ENCODE measurements around the gene MACROD2.

The MACROD2 gene

DNA sequence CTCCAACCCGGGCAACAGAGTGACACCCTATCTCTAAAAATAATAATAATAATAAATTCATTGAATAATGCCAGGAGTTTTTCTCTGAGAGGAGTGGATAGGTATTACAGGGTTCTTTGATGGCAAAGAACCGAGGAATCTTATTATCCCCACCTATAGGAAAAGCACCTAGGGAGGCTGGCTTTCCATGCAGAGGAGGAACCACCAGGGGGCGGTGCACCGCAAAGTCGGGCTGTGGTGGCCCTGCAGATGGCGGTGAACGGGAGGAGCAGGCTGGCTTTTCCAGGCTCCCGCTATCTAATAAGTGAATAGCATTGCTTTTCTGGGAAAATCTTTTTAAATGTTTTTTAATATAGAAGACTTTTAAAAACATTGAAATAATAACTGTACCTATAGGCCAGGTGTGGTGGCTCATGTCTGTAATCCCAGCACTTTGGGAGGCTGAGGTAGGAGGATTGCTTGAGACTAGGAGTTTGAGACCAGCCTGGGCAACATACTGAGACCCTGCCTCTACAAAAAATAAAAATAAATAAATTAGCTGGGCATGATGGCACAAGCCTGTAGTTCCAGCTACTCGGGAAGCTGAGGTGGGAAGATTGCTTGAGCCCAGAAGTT is 1713.8 kb downstream of the MACROD2 start:
- FAIRE-seq: no peak
- TF ChIP-seq, protein P1, sequence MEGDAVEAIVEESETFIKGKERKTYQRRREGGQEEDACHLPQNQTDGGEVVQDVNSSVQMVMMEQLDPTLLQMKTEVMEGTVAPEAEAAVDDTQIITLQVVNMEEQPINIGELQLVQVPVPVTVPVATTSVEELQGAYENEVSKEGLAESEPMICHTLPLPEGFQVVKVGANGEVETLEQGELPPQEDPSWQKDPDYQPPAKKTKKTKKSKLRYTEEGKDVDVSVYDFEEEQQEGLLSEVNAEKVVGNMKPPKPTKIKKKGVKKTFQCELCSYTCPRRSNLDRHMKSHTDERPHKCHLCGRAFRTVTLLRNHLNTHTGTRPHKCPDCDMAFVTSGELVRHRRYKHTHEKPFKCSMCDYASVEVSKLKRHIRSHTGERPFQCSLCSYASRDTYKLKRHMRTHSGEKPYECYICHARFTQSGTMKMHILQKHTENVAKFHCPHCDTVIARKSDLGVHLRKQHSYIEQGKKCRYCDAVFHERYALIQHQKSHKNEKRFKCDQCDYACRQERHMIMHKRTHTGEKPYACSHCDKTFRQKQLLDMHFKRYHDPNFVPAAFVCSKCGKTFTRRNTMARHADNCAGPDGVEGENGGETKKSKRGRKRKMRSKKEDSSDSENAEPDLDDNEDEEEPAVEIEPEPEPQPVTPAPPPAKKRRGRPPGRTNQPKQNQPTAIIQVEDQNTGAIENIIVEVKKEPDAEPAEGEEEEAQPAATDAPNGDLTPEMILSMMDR (IDR thresholded peaks at IDR 0.05; ENCODE audit: insufficient read depth, missing control alignments): peak; percentile 26
- DNase-seq (ENCODE audit: insufficient read length, low spot score): no peak

DNA sequence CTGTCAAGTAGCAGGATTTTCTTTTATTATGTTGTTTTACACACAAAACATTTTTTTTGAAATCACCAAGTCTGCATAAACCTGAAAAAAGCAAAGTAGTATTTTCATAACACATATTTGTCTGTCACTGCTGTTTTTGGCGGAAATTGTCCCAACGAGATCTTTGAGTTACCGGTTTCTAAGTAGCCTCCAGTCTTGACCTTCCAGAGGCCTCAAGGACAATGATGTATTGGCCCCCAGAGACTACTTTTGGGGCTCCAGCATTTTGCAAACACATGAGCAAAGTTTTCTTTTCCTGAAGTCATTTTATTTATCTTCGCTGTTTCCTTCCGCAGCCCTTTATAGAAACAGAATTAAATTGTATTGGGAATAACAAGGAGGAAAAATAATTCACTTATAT is 1715.3 kb downstream of the MACROD2 start:
- no peak for DNase-seq (ENCODE audit: insufficient read length, low spot score)
- TF ChIP-seq, protein P1 (IDR thresholded peaks at IDR 0.05; ENCODE audit: insufficient read depth, missing control alignments): no peak
- no peak for FAIRE-seq

DNA sequence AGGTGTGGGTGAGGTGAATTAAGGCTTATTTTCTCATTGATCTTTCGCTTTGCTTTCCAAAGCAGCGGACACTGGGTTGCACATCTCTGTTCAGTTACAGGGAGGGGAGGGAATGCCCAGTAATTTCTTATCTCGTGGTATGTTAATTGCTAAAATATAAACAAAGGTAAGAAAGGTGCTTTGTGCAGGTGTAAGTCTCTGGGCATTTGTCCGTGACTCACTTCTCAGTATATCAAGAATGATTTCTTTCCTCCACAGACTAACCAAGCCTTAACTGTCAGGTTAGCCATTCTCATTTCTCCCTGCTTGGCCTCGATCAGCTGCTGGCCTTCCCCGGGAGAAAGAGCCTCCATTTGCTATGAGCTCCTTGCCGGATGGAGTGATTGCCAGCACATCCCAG is 1715.9 kb downstream of the MACROD2 start:
- DNase-seq (ENCODE audit: insufficient read length, low spot score) (no peak), FAIRE-seq (no peak)
- TF ChIP-seq, protein P1 (IDR thresholded peaks at IDR 0.05; ENCODE audit: insufficient read depth, missing control alignments): no peak

GRCh38 chr20:15716256-15716655 is 1720.9 kb downstream of the MACROD2 start:
- no peak for DNase-seq (ENCODE audit: insufficient read length, low spot score)
- TF ChIP-seq, protein P1 (IDR thresholded peaks at IDR 0.05; ENCODE audit: insufficient read depth, missing control alignments): no peak
- FAIRE-seq: no peak

GRCh38 chr20:15726416-15726815 is 1731.1 kb downstream of the MACROD2 start:
- DNase-seq (ENCODE audit: insufficient read length, low spot score) (no peak), FAIRE-seq (no peak)
- TF ChIP-seq, protein P1 (IDR thresholded peaks at IDR 0.05; ENCODE audit: insufficient read depth, missing control alignments): no peak

DNA sequence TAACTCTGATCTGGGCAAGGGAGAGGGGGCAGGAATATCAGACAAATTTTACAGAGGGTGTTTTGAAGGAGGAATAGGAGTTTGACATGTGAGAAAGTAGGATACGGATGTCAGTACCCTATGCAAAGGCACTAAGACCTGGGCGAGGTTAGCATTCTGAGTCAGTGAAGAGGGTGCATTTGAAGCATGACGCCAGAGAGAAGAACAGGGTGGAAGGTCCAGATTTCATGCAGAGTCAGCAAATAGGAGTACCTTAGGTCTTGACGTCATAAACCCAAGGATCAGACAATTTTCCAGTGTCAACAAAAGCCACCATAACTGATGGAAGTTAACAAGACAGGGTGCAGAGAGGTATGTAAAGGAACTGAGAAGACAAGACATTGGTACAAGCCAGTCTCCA is 1738.7 kb downstream of the MACROD2 start:
- DNase-seq (ENCODE audit: insufficient read length, low spot score) (no peak), FAIRE-seq (no peak)
- TF ChIP-seq, protein P1 (IDR thresholded peaks at IDR 0.05; ENCODE audit: insufficient read depth, missing control alignments): no peak

DNA sequence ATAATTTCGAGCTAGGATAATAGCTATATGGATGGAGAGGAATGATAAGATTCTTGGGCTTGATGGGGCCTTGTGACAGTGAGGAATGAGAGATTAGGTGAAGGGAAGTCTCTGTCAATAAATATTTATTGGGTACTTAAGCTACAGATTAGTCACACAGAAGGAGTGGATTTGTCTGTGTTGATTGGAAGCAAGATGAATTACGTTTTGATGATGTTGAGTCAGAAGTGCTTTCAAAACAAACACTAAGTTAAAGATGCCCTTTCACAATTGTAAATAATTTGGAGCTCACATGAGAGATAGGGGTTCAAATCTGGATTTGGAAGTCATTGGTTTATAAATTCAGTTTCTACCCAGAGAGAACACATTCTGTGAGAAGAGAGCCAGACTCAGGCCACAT is 1743.7 kb downstream of the MACROD2 start:
- DNase-seq (ENCODE audit: insufficient read length, low spot score) (no peak), FAIRE-seq (no peak)
- TF ChIP-seq, protein P1 (IDR thresholded peaks at IDR 0.05; ENCODE audit: insufficient read depth, missing control alignments): no peak

Measured in D721Med (cell line).